MM.1S (cell line): ENCODE data around the gene SCARB2.

Experiments used
- DNase-seq: peaks from one replicate; pipeline ENCODE4 v3.0.0-alpha.2; 2015
- H2AFZ ChIP-seq: fragments of 300-600 bp; sonication (generic); 2 replicates; pipeline ENCODE4 v1.6.0; 2016; ENCODE audit warnings: antibody characterized with exemption, low read length
- H3F3A ChIP-seq: fragments of 300-600 bp; sonication (generic); 2 replicates; pipeline ENCODE4 v1.6.1; 2016; ENCODE audit warnings: mild to moderate bottlenecking, antibody characterized with exemption, low read length, moderate library complexity, mixed read lengths; ENCODE audit not compliant: insufficient read depth
- H3K27ac ChIP-seq: fragments of 300-600 bp; sonication (generic); 2 replicates; pipeline ENCODE4 v1.5.1; 2016; ENCODE audit warnings: mild to moderate bottlenecking, low read length
- H3K27me3 ChIP-seq: fragments of 300-600 bp; sonication (generic); replicated peaks from 2 replicates; pipeline ENCODE4 v1.6.0; 2016; ENCODE audit warnings: low read length; ENCODE audit not compliant: insufficient read depth
- H3K36me3 ChIP-seq: fragments of 300-600 bp; sonication (generic); replicated peaks from 2 replicates; pipeline ENCODE4 v1.6.1; 2016; ENCODE audit warnings: mild to moderate bottlenecking, low read length, mixed read lengths; ENCODE audit not compliant: insufficient read depth
- H3K4me1 ChIP-seq: fragments of 300-600 bp; sonication (generic); 2 replicates; pipeline ENCODE4 v1.6.1; 2016; ENCODE audit warnings: low read length, mixed read lengths
- H3K4me2 ChIP-seq: fragments of 300-600 bp; sonication (generic); 2 replicates; pipeline ENCODE4 v1.6.0; 2016; ENCODE audit warnings: low read depth, low read length
- H3K4me3 ChIP-seq: fragments of 300-600 bp; sonication (generic); 2 replicates; pipeline ENCODE4 v1.5.1; 2016; ENCODE audit warnings: low read length, mixed read lengths
- H3K79me2 ChIP-seq: fragments of 300-600 bp; sonication (generic); 2 replicates; pipeline ENCODE4 v1.6.1; 2016; ENCODE audit warnings: mixed run types, low read length, mixed read lengths
- H3K9ac ChIP-seq: fragments of 300-600 bp; sonication (generic); 2 replicates; pipeline ENCODE4 v1.6.1; 2016; ENCODE audit warnings: low read length, mixed read lengths
- H3K9me2 ChIP-seq: fragments of 300-600 bp; sonication (generic); replicated peaks from 2 replicates; pipeline ENCODE4 v1.6.1; 2016; ENCODE audit warnings: mild to moderate bottlenecking, low read length, mixed read lengths; ENCODE audit not compliant: insufficient read depth
- H3K9me3 ChIP-seq: fragments of 300-600 bp; sonication (generic); replicated peaks from 2 replicates; pipeline ENCODE4 v1.6.1; 2016; ENCODE audit warnings: mild to moderate bottlenecking, low read length, mixed read lengths; ENCODE audit not compliant: insufficient read depth
- H4K20me1 ChIP-seq: fragments of 300-600 bp; sonication (generic); 2 replicates; pipeline ENCODE4 v1.6.1; 2016; ENCODE audit warnings: mild to moderate bottlenecking, low read length, moderate library complexity, mixed read lengths; ENCODE audit not compliant: insufficient read depth
- EZH2 ChIP-seq: fragments of 300-600 bp; sonication (generic); optimal IDR thresholded peaks from 2 replicates; pipeline ENCODE3; 2017; ENCODE audit warnings: low read depth, mild to moderate bottlenecking, antibody characterized with exemption, low read length, mixed read lengths
- EZH2phosphoT487 ChIP-seq: fragments of 300-600 bp; sonication (generic); IDR thresholded peaks from 2 replicates; pipeline ENCODE4 v1.6.1; 2018; ENCODE audit warnings: antibody characterized with exemption, low read length
- TF ChIP-seq, protein P1 (sequence below): fragments of 300-600 bp; sonication (generic); IDR thresholded peaks from 2 replicates; pipeline ENCODE4 v1.5.1; 2016; ENCODE audit warnings: antibody characterized with exemption, low read length, mixed read lengths

The SCARB2 gene

DNA sequence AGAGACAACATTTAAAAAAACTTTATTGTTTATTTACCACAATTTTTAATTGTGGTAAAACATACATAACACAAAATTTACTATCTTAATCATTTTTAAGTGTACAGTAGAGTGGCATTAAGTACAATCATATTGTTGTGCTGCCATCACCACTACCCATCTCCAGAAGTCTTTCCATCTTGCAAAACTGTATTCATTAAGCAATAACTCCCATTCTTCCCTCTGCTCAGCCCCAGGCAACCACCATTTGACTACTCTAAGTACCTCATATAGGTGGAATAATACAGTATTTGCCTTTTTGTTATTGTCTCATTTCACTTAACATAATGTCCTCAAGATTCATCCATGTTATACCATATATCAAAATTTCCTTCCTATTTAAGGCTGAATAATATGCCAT, 25.1 kb upstream of the SCARB2 start:
- no peaks in the 10 kb centered on the region for H3K36me3 ChIP-seq
- H3K79me2 ChIP-seq: no peaks in the 10 kb centered on the region
- no peaks in the 10 kb centered on the region for H3K4me1 ChIP-seq
- H3K4me3 ChIP-seq: no peak overlapping the region
- H3F3A ChIP-seq: no peaks in the 10 kb centered on the region
- H3K9me3 ChIP-seq: no peaks in the 10 kb centered on the region
- TF ChIP-seq EZH2phosphoT487 (no peak), EZH2 (no peak)
- TF ChIP-seq, protein P1, sequence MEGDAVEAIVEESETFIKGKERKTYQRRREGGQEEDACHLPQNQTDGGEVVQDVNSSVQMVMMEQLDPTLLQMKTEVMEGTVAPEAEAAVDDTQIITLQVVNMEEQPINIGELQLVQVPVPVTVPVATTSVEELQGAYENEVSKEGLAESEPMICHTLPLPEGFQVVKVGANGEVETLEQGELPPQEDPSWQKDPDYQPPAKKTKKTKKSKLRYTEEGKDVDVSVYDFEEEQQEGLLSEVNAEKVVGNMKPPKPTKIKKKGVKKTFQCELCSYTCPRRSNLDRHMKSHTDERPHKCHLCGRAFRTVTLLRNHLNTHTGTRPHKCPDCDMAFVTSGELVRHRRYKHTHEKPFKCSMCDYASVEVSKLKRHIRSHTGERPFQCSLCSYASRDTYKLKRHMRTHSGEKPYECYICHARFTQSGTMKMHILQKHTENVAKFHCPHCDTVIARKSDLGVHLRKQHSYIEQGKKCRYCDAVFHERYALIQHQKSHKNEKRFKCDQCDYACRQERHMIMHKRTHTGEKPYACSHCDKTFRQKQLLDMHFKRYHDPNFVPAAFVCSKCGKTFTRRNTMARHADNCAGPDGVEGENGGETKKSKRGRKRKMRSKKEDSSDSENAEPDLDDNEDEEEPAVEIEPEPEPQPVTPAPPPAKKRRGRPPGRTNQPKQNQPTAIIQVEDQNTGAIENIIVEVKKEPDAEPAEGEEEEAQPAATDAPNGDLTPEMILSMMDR: no peak
- H3K9me2 ChIP-seq: no peaks in the 10 kb centered on the region
- H3K9ac ChIP-seq: no peak overlapping the region
- H4K20me1 ChIP-seq: no peaks in the 10 kb centered on the region
- H2AFZ ChIP-seq: no peak overlapping the region
- no peak for DNase-seq
- H3K27me3 ChIP-seq: no peaks in the 10 kb centered on the region
- H3K4me2 ChIP-seq: no peak overlapping the region
- H3K27ac ChIP-seq: no peak overlapping the region

DNA sequence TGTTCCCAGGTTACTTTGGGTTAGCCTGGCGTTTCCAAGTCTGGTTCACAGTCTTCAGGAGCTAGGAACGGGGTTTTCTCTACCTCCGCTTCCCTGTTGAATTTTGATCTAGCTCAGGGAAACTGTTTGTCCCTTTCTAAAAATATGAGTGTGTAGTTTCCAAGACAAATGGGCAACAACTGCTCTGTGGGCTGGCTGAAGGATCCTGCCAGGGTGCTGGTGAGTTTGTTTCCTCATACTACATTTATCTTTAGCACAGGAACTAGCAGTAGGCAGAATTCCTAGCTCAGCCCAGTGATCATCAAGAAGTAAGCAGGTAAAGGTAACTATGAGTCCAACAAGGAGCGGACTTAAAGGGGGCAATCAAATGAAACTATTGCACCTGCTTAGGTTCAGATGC, 24.6 kb upstream of the SCARB2 start:
- no peak overlapping the region for H3K27ac ChIP-seq
- no peaks in the 10 kb centered on the region for H3K9me2 ChIP-seq
- TF ChIP-seq, protein P1: no peak
- TF ChIP-seq EZH2 (no peak), EZH2phosphoT487 (no peak)
- no peaks in the 10 kb centered on the region for H4K20me1 ChIP-seq
- H3K4me3 ChIP-seq: no peak overlapping the region
- H2AFZ ChIP-seq: no peak overlapping the region
- no peaks in the 10 kb centered on the region for H3F3A ChIP-seq
- no peaks in the 10 kb centered on the region for H3K9me3 ChIP-seq
- H3K4me1 ChIP-seq: no peaks in the 10 kb centered on the region
- DNase-seq: no peak
- H3K79me2 ChIP-seq: no peaks in the 10 kb centered on the region
- H3K27me3 ChIP-seq: no peaks in the 10 kb centered on the region
- no peaks in the 10 kb centered on the region for H3K36me3 ChIP-seq
- no peak overlapping the region for H3K9ac ChIP-seq
- no peak overlapping the region for H3K4me2 ChIP-seq

DNA sequence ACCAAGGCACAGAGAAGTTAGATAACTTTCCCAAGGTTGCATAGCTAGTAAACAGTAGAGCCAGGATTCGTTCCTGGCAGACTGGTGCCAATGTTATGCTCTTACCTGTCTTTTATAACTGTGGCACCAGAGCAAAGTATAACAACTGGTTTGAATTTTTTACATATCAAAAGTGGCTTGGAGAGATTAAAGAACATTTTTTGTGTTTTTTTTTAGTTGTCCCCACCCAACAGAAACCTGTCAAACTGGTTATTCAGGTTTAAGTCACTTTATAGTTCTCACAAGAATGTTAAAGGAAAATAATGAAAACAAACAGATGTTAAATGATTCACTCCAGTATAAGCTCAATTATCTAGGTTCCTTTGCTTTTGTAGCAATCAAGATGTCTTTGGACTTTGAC, 22.3 kb upstream of the SCARB2 start:
- Histone ChIP-seq H3K9ac (no peak overlapping the region), H3K4me2 (no peak overlapping the region), H2AFZ (no peak overlapping the region), H3K4me1 (no peaks in the 10 kb centered on the region), H3K4me3 (no peak overlapping the region), H3K27ac (no peak overlapping the region), H3K27me3 (no peaks in the 10 kb centered on the region), H3K79me2 (no peaks in the 10 kb centered on the region), H3F3A (no peaks in the 10 kb centered on the region), H3K9me2 (no peaks in the 10 kb centered on the region), H3K36me3 (no peaks in the 10 kb centered on the region), H4K20me1 (no peaks in the 10 kb centered on the region), H3K9me3 (no peaks in the 10 kb centered on the region)
- no peak for DNase-seq
- TF ChIP-seq EZH2 (no peak), EZH2phosphoT487 (no peak)
- TF ChIP-seq, protein P1: no peak
